PC-9 (cell line): ENCODE results near the gene SMARCC2. TPM values are rescaled to one million over a fixed set of nuclear protein-coding genes. Genes with fewer than 3 reads are reported as not detected.

Experiments
- BruUV-seq: library from RNA; stranded (reverse); fragments of 400-500 nt; replicated peaks from 2 replicates; lab custom pipeline; 2021; lab: Mats Ljungman, UMichigan
- CTCF ChIA-PET: fragments of 300-600 bp; sonication (Branson Sonifier 250); formaldehyde crosslinking; loops from one replicate; lab custom pipeline; 2022; ENCODE audit warnings: antibody characterized with exemption; lab: Charles Lee
- POLR2A ChIA-PET: fragments of 300-600 bp; sonication (Branson Sonifier 250); formaldehyde crosslinking; loops from one replicate; lab custom pipeline; 2022; ENCODE audit warnings: antibody characterized with exemption; ENCODE audit not compliant: unreplicated experiment; lab: Charles Lee
- DNase-seq, 2 experiments: peaks; one replicate each; pipeline versions ENCODE4 v3.0.0 to v3.0.0-alpha.2; 2015 to 2022; ENCODE audit warnings: mixed read lengths in 1 of 2
- H2AFZ ChIP-seq: fragments of 200-600 bp; sonication (generic); 2 replicates; pipeline ENCODE4 v1.8.1; 2017; ENCODE audit warnings: antibody characterized with exemption
- H3F3A ChIP-seq: fragments of 200-600 bp; sonication (generic); 2 replicates; pipeline ENCODE4 v1.8.1; 2017; ENCODE audit warnings: antibody characterized with exemption, mild to moderate bottlenecking, low read depth; ENCODE audit not compliant: insufficient read depth
- H3K27ac ChIP-seq: fragments of 200-600 bp; sonication (generic); 2 replicates; pipeline ENCODE4 v1.6.1; 2016; ENCODE audit warnings: mixed run types
- H3K27me3 ChIP-seq: fragments of 200-600 bp; sonication (generic); 2 replicates; pipeline ENCODE4 v1.6.1; 2016; ENCODE audit warnings: low read depth, mixed run types; ENCODE audit not compliant: insufficient read depth
- H3K36me3 ChIP-seq: fragments of 200-600 bp; sonication (generic); 2 replicates; pipeline ENCODE4 v1.6.1; 2016; ENCODE audit warnings: low read depth, mixed run types
- H3K4me1 ChIP-seq: fragments of 200-600 bp; sonication (generic); replicated peaks from 2 replicates; pipeline ENCODE4 v1.6.1; 2016; ENCODE audit warnings: mixed run types; ENCODE audit not compliant: insufficient read depth
- H3K4me2 ChIP-seq: fragments of 200-600 bp; sonication (generic); 2 replicates; pipeline ENCODE4 v1.6.1; 2017; ENCODE audit warnings: mixed run types
- H3K4me3 ChIP-seq: fragments of 200-600 bp; sonication (generic); 2 replicates; pipeline ENCODE4 v1.6.1; 2016; ENCODE audit warnings: mixed run types
- H3K79me2 ChIP-seq: fragments of 200-600 bp; sonication (generic); 2 replicates; pipeline ENCODE4 v1.6.1; 2017; ENCODE audit warnings: low read depth, mixed run types
- H3K9me2 ChIP-seq: fragments of 200-600 bp; sonication (generic); 2 replicates; pipeline ENCODE4 v1.8.1; 2017; ENCODE audit warnings: mild to moderate bottlenecking; ENCODE audit not compliant: insufficient read depth
- H3K9me3 ChIP-seq: fragments of 200-600 bp; sonication (generic); 2 replicates; pipeline ENCODE4 v1.8.1; 2016; ENCODE audit warnings: low read depth; ENCODE audit not compliant: insufficient read depth
- H4K20me1 ChIP-seq: fragments of 200-600 bp; sonication (generic); 2 replicates; pipeline ENCODE4 v1.8.1; 2017; ENCODE audit not compliant: insufficient read depth
- CTCF ChIP-seq: fragments of 200-600 bp; sonication (generic); conservative IDR thresholded peaks from 2 replicates; pipeline ENCODE4 v1.6.1; 2017; ENCODE audit warnings: mixed run types, antibody characterized with exemption, mild to moderate bottlenecking, moderate library complexity
- EZH2 ChIP-seq: fragments of 200-600 bp; sonication (generic); IDR thresholded peaks from 2 replicates; pipeline ENCODE4 v1.8.0; 2017; ENCODE audit warnings: antibody characterized with exemption, low read depth
- intact Hi-C: fragments of 100-400 bp; cut with micrococcal nuclease; formaldehyde crosslinking; loops from one replicate; pipeline ENCODE4 v1.10.0; 2022; ENCODE audit not compliant: unreplicated experiment
- total RNA-seq: library from RNA; stranded (reverse); gene quantifications from 2 replicates; pipeline ENCODE4 v1.2.3, GENCODE V29; 2021

SMARCC2 gene
- total RNA-seq, 1 experiment from 2014 or later = 86.4 TPM

GRCh38 chr12:56143870-56144269 is 45.4 kb downstream of the SMARCC2 start:
- Histone ChIP-seq H3K9me3 (no peaks in the 10 kb centered on the region), H3K4me3 (no peak overlapping the region), H3F3A (peaks cover 15% of the 10 kb centered on the region), H3K4me2 (no peak overlapping the region), H3K36me3 (no peaks in the 10 kb centered on the region; the same call in 1 of the 2 replicates), H3K9me2 (no peaks in the 10 kb centered on the region), H3K27me3 (no peaks in the 10 kb centered on the region), H3K79me2 (no peaks in the 10 kb centered on the region), H3K4me1 (peaks cover 13% of the 10 kb centered on the region), H4K20me1 (no peaks in the 10 kb centered on the region), H3K27ac (no peak overlapping the region), H2AFZ (no peak overlapping the region)
- ChIA-PET CTCF (no interaction called here), POLR2A (interaction anchor here (0.5 to 0.6 kb wide), 2 partner anchors 16 to 493 kb away, joined by 3 to 9 read pairs; no protein-coding TSS in a partner anchor)
- intact Hi-C loops = no loop called here
- no peak for DNase-seq
- no peak for TF ChIP-seq CTCF
- BruUV-seq = no TSS peak

- no TSS peak for BruUV-seq
- H3K4me1 ChIP-seq = peaks cover 13% of the 10 kb centered on the region
- no peak for DNase-seq
- H3K36me3 ChIP-seq = peaks cover 6% of the 10 kb centered on the region; the same call in 1 of the 2 replicates
- no peak overlapping the region for H3K4me2 ChIP-seq
- no peaks in the 10 kb centered on the region for H3K9me2 ChIP-seq
- no peak overlapping the region for H3K4me3 ChIP-seq
- ChIA-PET POLR2A (no interaction called here), CTCF (no interaction called here)
- no peak overlapping the region for H2AFZ ChIP-seq
- H3K9me3 ChIP-seq = no peaks in the 10 kb centered on the region
- H3K27me3 ChIP-seq = no peaks in the 10 kb centered on the region
- intact Hi-C loops = no loop called here
- no peaks in the 10 kb centered on the region for H3K79me2 ChIP-seq
- H3K27ac ChIP-seq = no peak overlapping the region
- H4K20me1 ChIP-seq = no peaks in the 10 kb centered on the region
- TF ChIP-seq CTCF = no peak
- no peak for TF ChIP-seq EZH2
- peaks cover 15% of the 10 kb centered on the region for H3F3A ChIP-seq
Measured at GRCh38 chr12:56143217-56143616, 46.1 kb downstream of the SMARCC2 start.

GRCh38 chr12:56141946-56142784 is 47.1 kb downstream of the SMARCC2 start:
- Histone ChIP-seq H3K9me3 (no peaks in the 10 kb centered on the region), H3K4me1 (peaks cover 12% of the 10 kb centered on the region), H3K4me3 (no peak overlapping the region), H3K36me3 (peaks cover 6% of the 10 kb centered on the region; the same call in 1 of the 2 replicates), H3K27me3 (no peaks in the 10 kb centered on the region), H3K4me2 (no peak overlapping the region), H3K9me2 (no peaks in the 10 kb centered on the region), H4K20me1 (no peaks in the 10 kb centered on the region), H2AFZ (no peak overlapping the region), H3F3A (peaks cover 12% of the 10 kb centered on the region), H3K27ac (no peak overlapping the region), H3K79me2 (no peaks in the 10 kb centered on the region)
- ChIA-PET CTCF (no interaction called here), POLR2A (no interaction called here)
- TF ChIP-seq EZH2 (no peak), CTCF (no peak)
- no peak for DNase-seq
- intact Hi-C loops = no loop called here
- no TSS peak for BruUV-seq
